ENCODE measurements around the gene FANCM. TPM values are rescaled to one million over a fixed set of nuclear protein-coding genes. Genes with fewer than 3 reads are reported as not detected.

FANCM gene
- total and polyA plus RNA-seq, 2 donors (not counting 3 experiments of a cell fraction or from before 2014, with no cell fraction given): 2.2 to 13.7 TPM

- Histone ChIP-seq H3K4me3 (replicated peaks in 1 of 3; ENCODE audit: insufficient read depth in 1 of 3, low read depth in 1 of 3, low read length in 3 of 3) (no peak overlapping the region), H3K4me2 (ENCODE audit: insufficient read depth, low read length) (no peak overlapping the region), H2AFZ (ENCODE audit: low read depth, low read length) (no peak overlapping the region), H3K9me1 (replicated peaks; ENCODE audit: control insufficient read depth, extremely low read depth, insufficient read depth, low read length) (no peaks in the 10 kb centered on the region), H3K79me2 (ENCODE audit: control insufficient read depth, insufficient read depth, low read length) (peaks cover 61% of the 10 kb centered on the region), H3K36me3 (ENCODE audit: control insufficient read depth in 2 of 2, extremely low read depth in 1 of 2, insufficient read depth in 2 of 2, low read length in 2 of 2) (peaks cover 4 to 7% of the 10 kb centered on the region in 2 experiments), H3K27me3 (ENCODE audit: control insufficient read depth in 2 of 2, insufficient read depth in 2 of 2, low read length in 2 of 2) (no peaks in the 10 kb centered on the region), H3K9me3 (replicated peaks; ENCODE audit: control insufficient read depth, insufficient read depth, low read length) (no peaks in the 10 kb centered on the region), H3K9ac (replicated peaks; ENCODE audit: extremely low read depth, insufficient read depth, low read length) (no peak overlapping the region), H4K20me1 (replicated peaks; ENCODE audit: control insufficient read depth, extremely low read depth, insufficient read depth, low read length) (no peaks in the 10 kb centered on the region), H3K27ac (ENCODE audit: insufficient read depth, low read depth, low read length) (no peak overlapping the region), H3K4me1 (ENCODE audit: control insufficient read depth, extremely low read depth, insufficient read depth, low read length) (peaks cover 14% of the 10 kb centered on the region)
- CTCF ChIA-PET: interaction anchor here (1.1 kb wide), 1 partner anchor 14 kb away, joined by 3 read pairs; no protein-coding TSS in a partner anchor
- POLR2A ChIA-PET: no interaction called here
- TF ChIP-seq MAX (IDR thresholded peaks at IDR 0.05; ENCODE audit: insufficient read depth, insufficient read length) (no peak), CTCF (IDR thresholded peaks at IDR 0.05; ENCODE audit: extremely low read depth in 1 of 2, insufficient read depth in 1 of 2, low read depth in 1 of 2, low read length in 2 of 2) (no peak), MYC (IDR thresholded peaks at IDR 0.05; ENCODE audit: low read depth, low read length) (no peak), EZH2 (IDR thresholded peaks at IDR 0.05; ENCODE audit: borderline replicate concordance, low read depth, low read length, severe bottlenecking) (no peak)
- DNase-seq (ENCODE audit: low read depth, low spot score) (no peak), FAIRE-seq (no peak)
- intact Hi-C loops (cut with micrococcal nuclease): no loop called here
- dilution Hi-C loops (cut with MboI; ENCODE audit: extremely low pct_ligation_motif_present, low sequenced_read_pairs): no loop called here
- no TSS peak for BruUV-seq (replicated peaks)
Measured at GRCh38 chr14:45094275-45094674, 41.5 kb upstream of the FANCM start.

- Histone ChIP-seq H3K4me1 (ENCODE audit: control insufficient read depth, extremely low read depth, insufficient read depth, low read length) (peaks cover 11% of the 10 kb centered on the region), H3K9me3 (replicated peaks; ENCODE audit: control insufficient read depth, insufficient read depth, low read length) (no peaks in the 10 kb centered on the region), H3K36me3 (ENCODE audit: control insufficient read depth in 2 of 2, extremely low read depth in 1 of 2, insufficient read depth in 2 of 2, low read length in 2 of 2) (peaks cover 4 to 10% of the 10 kb centered on the region in 2 experiments), H3K4me3 (replicated peaks in 1 of 3; ENCODE audit: insufficient read depth in 1 of 3, low read depth in 1 of 3, low read length in 3 of 3) (no peak overlapping the region), H3K79me2 (ENCODE audit: control insufficient read depth, insufficient read depth, low read length) (peaks cover 57% of the 10 kb centered on the region), H3K4me2 (ENCODE audit: insufficient read depth, low read length) (no peak overlapping the region), H3K27ac (ENCODE audit: insufficient read depth, low read depth, low read length) (no peak overlapping the region), H3K9me1 (replicated peaks; ENCODE audit: control insufficient read depth, extremely low read depth, insufficient read depth, low read length) (no peaks in the 10 kb centered on the region), H4K20me1 (replicated peaks; ENCODE audit: control insufficient read depth, extremely low read depth, insufficient read depth, low read length) (no peaks in the 10 kb centered on the region), H2AFZ (ENCODE audit: low read depth, low read length) (no peak overlapping the region), H3K27me3 (ENCODE audit: control insufficient read depth in 2 of 2, insufficient read depth in 2 of 2, low read length in 2 of 2) (no peaks in the 10 kb centered on the region), H3K9ac (replicated peaks; ENCODE audit: extremely low read depth, insufficient read depth, low read length) (no peak overlapping the region)
- FAIRE-seq (no peak), DNase-seq (ENCODE audit: low read depth, low spot score) (no peak)
- dilution Hi-C loops (cut with MboI; ENCODE audit: extremely low pct_ligation_motif_present, low sequenced_read_pairs) (no loop called here), intact Hi-C loops (cut with micrococcal nuclease) (no loop called here)
- TF ChIP-seq EZH2 (IDR thresholded peaks at IDR 0.05; ENCODE audit: borderline replicate concordance, low read depth, low read length, severe bottlenecking) (no peak), JUN (IDR thresholded peaks at IDR 0.05; ENCODE audit: borderline replicate concordance, insufficient read depth, insufficient read length, low read depth) (no peak), MYC (IDR thresholded peaks at IDR 0.05; ENCODE audit: low read depth, low read length) (no peak), CTCF (IDR thresholded peaks at IDR 0.05; ENCODE audit: extremely low read depth in 1 of 2, insufficient read depth in 1 of 2, low read depth in 1 of 2, low read length in 2 of 2) (no peak), FOS (IDR thresholded peaks at IDR 0.05; ENCODE audit: borderline replicate concordance, insufficient read depth, low read length) (no peak), MAX (IDR thresholded peaks at IDR 0.05; ENCODE audit: insufficient read depth, insufficient read length) (no peak), GATA2 (IDR thresholded peaks at IDR 0.05; ENCODE audit: insufficient read depth, insufficient read length, low read depth, low read length) (no peak), POLR2A (IDR thresholded peaks at IDR 0.05; ENCODE audit: low read depth, low read length) (no peak), POLR2AphosphoS5 (IDR thresholded peaks at IDR 0.05; ENCODE audit: insufficient read depth, low read depth, low read length) (no peak)
- no TSS peak for BruUV-seq (replicated peaks)
- CTCF ChIA-PET: interaction anchor here (1.1 kb wide), 1 partner anchor 13 kb away, joined by 3 read pairs; no protein-coding TSS in a partner anchor
- POLR2A ChIA-PET: no interaction called here
Measured at GRCh38 chr14:45095143-45095542, 40.6 kb upstream of the FANCM start.
